GM12878 (cell line): ENCODE data around the gene B4GALNT2. TPM values are rescaled to one million over a fixed set of nuclear protein-coding genes. Genes with fewer than 3 reads are reported as not detected.

Source experiments
- ATAC-seq: fragments of 200-7000 bp; cut with Tn5 transposase; 3 replicates; pipeline ENCODE4 v1.9.1; 2020; ENCODE audit warnings: mild to moderate bottlenecking, moderate library complexity
- BruUV-seq: library from RNA; stranded (reverse); fragments of 400-500 nt; replicated peaks from 2 replicates; lab custom pipeline; 2021; lab: Mats Ljungman, UMichigan
- CTCF ChIA-PET: fragments of 300-600 bp; sonication (Branson Sonifier 250); formaldehyde crosslinking; extraction: SDS; loops from one replicate; lab custom pipeline; 2021; ENCODE audit warnings: inconsistent platforms; lab: Yijun Ruan, JAX
- POLR2A ChIA-PET: fragments of 350-600 bp; formaldehyde crosslinking; extraction: SDS; loops from one replicate; lab custom pipeline; 2021; ENCODE audit warnings: inconsistent platforms; lab: Charles Lee
- RAD21 ChIA-PET: fragments of 300-600 bp; sonication (Branson Sonifier 250); formaldehyde crosslinking; loops from one replicate; lab custom pipeline; 2023; ENCODE audit warnings: antibody characterized with exemption; ENCODE audit not compliant: unreplicated experiment; lab: Charles Lee
- SMC1A ChIA-PET: fragments of 300-600 bp; sonication (Branson Sonifier 250); formaldehyde crosslinking; loops from one replicate; lab custom pipeline; 2023; ENCODE audit not compliant: unreplicated experiment, uncharacterized antibody; lab: Charles Lee
- DNase-seq: peaks from one replicate; pipeline ENCODE4 v3.0.0-alpha.2; 2011; ENCODE audit warnings: low read depth, low spot score
- FAIRE-seq: peaks from 3 replicates; lab custom pipeline; 2011; peaks lifted over from hg19 to GRCh38; lab: Jason Lieb, UNC
- H2AFZ ChIP-seq: 2 replicates; pipeline ENCODE4 v1.6.0; 2011; ENCODE audit warnings: low read depth, low read length, control low read depth; ENCODE audit not compliant: control insufficient read depth
- H3K27ac ChIP-seq: 2 replicates; pipeline ENCODE4 v1.5.1; 2011; ENCODE audit warnings: control low read depth; ENCODE audit not compliant: control insufficient read depth, insufficient read depth
- H3K27me3 ChIP-seq, 2 experiments: replicated peaks in 1 of 2; 2 replicates each; pipeline versions ENCODE4 v1.6.0 to v1.6.1; 2011; ENCODE audit warnings: low read length in 1 of 2; ENCODE audit not compliant: control insufficient read depth in 2 of 2, insufficient read depth in 2 of 2
- H3K36me3 ChIP-seq, 2 experiments: 2 replicates each; pipeline ENCODE4 v1.5.1; 2011; ENCODE audit warnings: low read length in 1 of 2; ENCODE audit not compliant: control insufficient read depth in 2 of 2, insufficient read depth in 2 of 2
- H3K4me1 ChIP-seq: 2 replicates; pipeline ENCODE4 v1.6.1; 2011; ENCODE audit warnings: mild to moderate bottlenecking, low read length, moderate library complexity, mixed read lengths; ENCODE audit not compliant: control insufficient read depth, insufficient read depth
- H3K4me2 ChIP-seq: 2 replicates; pipeline ENCODE4 v1.6.0; 2011; ENCODE audit warnings: control low read depth; ENCODE audit not compliant: control insufficient read depth, insufficient read depth
- H3K4me3 ChIP-seq: fragments of 200-600 bp; sonication (generic); 2 replicates; pipeline ENCODE4 v1.5.1; 2016
- H3K79me2 ChIP-seq: 2 replicates; pipeline ENCODE4 v1.6.0; 2011; ENCODE audit warnings: low read length; ENCODE audit not compliant: control insufficient read depth, insufficient read depth
- H3K9ac ChIP-seq: 2 replicates; pipeline ENCODE4 v1.8.0; 2011; ENCODE audit warnings: low read length, control low read depth, mixed read lengths; ENCODE audit not compliant: control insufficient read depth, insufficient read depth
- H3K9me3 ChIP-seq: replicated peaks from 3 replicates; pipeline ENCODE4 v1.5.1; 2011; ENCODE audit warnings: mild to moderate bottlenecking, low read length; ENCODE audit not compliant: control insufficient read depth, insufficient read depth
- H4K20me1 ChIP-seq: 2 replicates; pipeline ENCODE4 v1.6.0; 2011; ENCODE audit not compliant: control insufficient read depth, insufficient read depth
- BACH1 ChIP-seq: fragments of 450-650 bp; IDR thresholded peaks from 2 replicates; pipeline ENCODE4 v1.6.1; 2017; ENCODE audit warnings: mild to moderate bottlenecking, borderline replicate concordance
- IKZF1 ChIP-seq: fragments of 450-650 bp; conservative IDR thresholded peaks from 2 replicates; pipeline ENCODE4 v1.6.1; 2017; ENCODE audit warnings: antibody characterized with exemption, mild to moderate bottlenecking
- PBX3 ChIP-seq: IDR thresholded peaks from 2 replicates; pipeline ENCODE4 v1.6.1; 2011; ENCODE audit warnings: mild to moderate bottlenecking, low read depth, low read length, moderate library complexity; ENCODE audit not compliant: insufficient replicate concordance
- RUNX3 ChIP-seq: IDR thresholded peaks from 2 replicates; pipeline ENCODE4 v1.6.1; 2012; ENCODE audit warnings: low read length, inconsistent platforms
- ZBTB40 ChIP-seq: fragments of 450-650 bp; IDR thresholded peaks from 2 replicates; pipeline ENCODE4 v1.6.1; 2016; ENCODE audit warnings: mild to moderate bottlenecking, moderate library complexity, borderline replicate concordance
- WGBS: methylation state at CpG from one replicate; pipeline ENCODE4 v1.1.6; 2016; ENCODE audit warnings: low lambda C conversion rate; ENCODE audit not compliant: insufficient replicate concordance, insufficient coverage; ENCODE audit errors: missing lambda C conversion rate; 5-methylcytosine and 5-hydroxymethylcytosine counted together
- in situ Hi-C: fragments of 300-500 bp; cut with MboI; formaldehyde crosslinking; loops from 9 replicates; pipeline ENCODE4 v1.14.3; 2018; ENCODE audit warnings: mixed read lengths
- intact Hi-C: fragments of 100-400 bp; cut with micrococcal nuclease; formaldehyde crosslinking; loops from one replicate; pipeline ENCODE4 v1.14.2; 2022; ENCODE audit not compliant: unreplicated experiment
- polyA plus RNA-seq, 11 experiments: library from polyadenylated mRNA; depleted of rRNA in 4 of 11; unstranded in 6 of 11; stranded (reverse) in 5 of 11; fragments of >200 nt; fragmentation: Nextera tagmentation in 4 of 11; fragmentation: Illumina TruSeq in 1 of 11; extraction: Ambion mirVana in 4 of 11; extraction: Trizol in 1 of 11; gene quantifications; 1 replicate in 1 of 11; 2 replicates in 10 of 11; pipeline versions ENCODE4 v1.2.1 to v1.2.3, GENCODE V29; 2011 to 2016; ENCODE audit warnings: inconsistent platforms in 2 of 11, missing spikeins in 2 of 11, low read depth in 1 of 11
- total RNA-seq, 4 experiments: library from RNA; depleted of rRNA in 3 of 4; stranded (reverse); fragments of >200 nt in 3 of 4; fragmentation: Illumina TruSeq in 1 of 4; extraction: Trizol in 1 of 4; gene quantifications; 2 replicates each; pipeline versions ENCODE4 v1.2.1 to v1.2.3, GENCODE V29; 2013 to 2021
- TF ChIP-seq, protein P1 (sequence below): IDR thresholded peaks from 2 replicates; pipeline ENCODE4 v1.6.1; 2012; ENCODE audit warnings: low read depth, low read length, improper control_type of control experiment
- TF ChIP-seq, protein P2 (sequence below): IDR thresholded peaks from 2 replicates; pipeline ENCODE4 v1.6.1; 2012; ENCODE audit warnings: improper control_type of control experiment, low read depth, low read length; ENCODE audit not compliant: insufficient replicate concordance

Gene B4GALNT2
- total and polyA plus RNA-seq, 10 of the 15 experiments (the other 5 are each of a cell fraction or from before 2014, with no cell fraction given) = not detected

- H4K20me1 ChIP-seq = no peaks in the 10 kb centered on the region
- ChIA-PET SMC1A (no interaction called here), RAD21 (no interaction called here), CTCF (no interaction called here), POLR2A (no interaction called here)
- WGBS = 34% methylated on average over 11 of the region's 11 CpGs
- no peaks in the 10 kb centered on the region for H3K36me3 ChIP-seq
- H3K27me3 ChIP-seq = peaks cover 0 to 2% of the 10 kb centered on the region in 2 experiments; a peak in 2 of 4 replicates
- no TSS peak for BruUV-seq
- H3K4me1 ChIP-seq = no peaks in the 10 kb centered on the region
- H3K9ac ChIP-seq = no peak overlapping the region
- H3K27ac ChIP-seq = no peak overlapping the region
- TF ChIP-seq, protein P1, sequence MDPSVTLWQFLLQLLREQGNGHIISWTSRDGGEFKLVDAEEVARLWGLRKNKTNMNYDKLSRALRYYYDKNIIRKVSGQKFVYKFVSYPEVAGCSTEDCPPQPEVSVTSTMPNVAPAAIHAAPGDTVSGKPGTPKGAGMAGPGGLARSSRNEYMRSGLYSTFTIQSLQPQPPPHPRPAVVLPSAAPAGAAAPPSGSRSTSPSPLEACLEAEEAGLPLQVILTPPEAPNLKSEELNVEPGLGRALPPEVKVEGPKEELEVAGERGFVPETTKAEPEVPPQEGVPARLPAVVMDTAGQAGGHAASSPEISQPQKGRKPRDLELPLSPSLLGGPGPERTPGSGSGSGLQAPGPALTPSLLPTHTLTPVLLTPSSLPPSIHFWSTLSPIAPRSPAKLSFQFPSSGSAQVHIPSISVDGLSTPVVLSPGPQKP = no peak
- TF ChIP-seq PBX3 = no peak
- no peak for TF ChIP-seq ZBTB40
- TF ChIP-seq, protein P2, sequence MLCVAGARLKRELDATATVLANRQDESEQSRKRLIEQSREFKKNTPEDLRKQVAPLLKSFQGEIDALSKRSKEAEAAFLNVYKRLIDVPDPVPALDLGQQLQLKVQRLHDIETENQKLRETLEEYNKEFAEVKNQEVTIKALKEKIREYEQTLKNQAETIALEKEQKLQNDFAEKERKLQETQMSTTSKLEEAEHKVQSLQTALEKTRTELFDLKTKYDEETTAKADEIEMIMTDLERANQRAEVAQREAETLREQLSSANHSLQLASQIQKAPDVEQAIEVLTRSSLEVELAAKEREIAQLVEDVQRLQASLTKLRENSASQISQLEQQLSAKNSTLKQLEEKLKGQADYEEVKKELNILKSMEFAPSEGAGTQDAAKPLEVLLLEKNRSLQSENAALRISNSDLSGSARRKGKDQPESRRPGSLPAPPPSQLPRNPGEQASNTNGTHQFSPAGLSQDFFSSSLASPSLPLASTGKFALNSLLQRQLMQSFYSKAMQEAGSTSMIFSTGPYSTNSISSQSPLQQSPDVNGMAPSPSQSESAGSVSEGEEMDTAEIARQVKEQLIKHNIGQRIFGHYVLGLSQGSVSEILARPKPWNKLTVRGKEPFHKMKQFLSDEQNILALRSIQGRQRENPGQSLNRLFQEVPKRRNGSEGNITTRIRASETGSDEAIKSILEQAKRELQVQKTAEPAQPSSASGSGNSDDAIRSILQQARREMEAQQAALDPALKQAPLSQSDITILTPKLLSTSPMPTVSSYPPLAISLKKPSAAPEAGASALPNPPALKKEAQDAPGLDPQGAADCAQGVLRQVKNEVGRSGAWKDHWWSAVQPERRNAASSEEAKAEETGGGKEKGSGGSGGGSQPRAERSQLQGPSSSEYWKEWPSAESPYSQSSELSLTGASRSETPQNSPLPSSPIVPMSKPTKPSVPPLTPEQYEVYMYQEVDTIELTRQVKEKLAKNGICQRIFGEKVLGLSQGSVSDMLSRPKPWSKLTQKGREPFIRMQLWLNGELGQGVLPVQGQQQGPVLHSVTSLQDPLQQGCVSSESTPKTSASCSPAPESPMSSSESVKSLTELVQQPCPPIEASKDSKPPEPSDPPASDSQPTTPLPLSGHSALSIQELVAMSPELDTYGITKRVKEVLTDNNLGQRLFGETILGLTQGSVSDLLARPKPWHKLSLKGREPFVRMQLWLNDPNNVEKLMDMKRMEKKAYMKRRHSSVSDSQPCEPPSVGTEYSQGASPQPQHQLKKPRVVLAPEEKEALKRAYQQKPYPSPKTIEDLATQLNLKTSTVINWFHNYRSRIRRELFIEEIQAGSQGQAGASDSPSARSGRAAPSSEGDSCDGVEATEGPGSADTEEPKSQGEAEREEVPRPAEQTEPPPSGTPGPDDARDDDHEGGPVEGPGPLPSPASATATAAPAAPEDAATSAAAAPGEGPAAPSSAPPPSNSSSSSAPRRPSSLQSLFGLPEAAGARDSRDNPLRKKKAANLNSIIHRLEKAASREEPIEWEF = no peak
- no peak for TF ChIP-seq BACH1
- TF ChIP-seq IKZF1 = no peak
- no peak for TF ChIP-seq RUNX3
- in situ Hi-C loops (no loop called here), intact Hi-C loops (no loop called here)
- DNase-seq (no peak), FAIRE-seq (no peak), ATAC-seq (no peak)
- no peaks in the 10 kb centered on the region for H3K79me2 ChIP-seq
- H3K9me3 ChIP-seq = no peaks in the 10 kb centered on the region
- no peak overlapping the region for H3K4me3 ChIP-seq
- no peak overlapping the region for H2AFZ ChIP-seq
- no peak overlapping the region for H3K4me2 ChIP-seq
These were observed 23.7 kb downstream of the B4GALNT2 start for GRCh38 chr17:49156256-49156655.
